NCI-H2107 treated with DMSO at 0.1 percent for 48 hours (cell line): ENCODE measurements around the gene TBC1D22A.

Source experiments
- DNase-seq: peaks from one replicate; lab custom pipeline; 2025; ENCODE audit not compliant: unreplicated experiment; lab: John Stamatoyannopoulos, UW

The TBC1D22A gene

GRCh38 chr22:46902998-46903916 lies 140.8 kb downstream of the TBC1D22A start:
- no peak for DNase-seq

- no peak for DNase-seq
Observed at GRCh38 chr22:46905415-46905814, 143.0 kb downstream of the TBC1D22A start.

GRCh38 chr22:46905834-46906233 lies 143.4 kb downstream of the TBC1D22A start:
- no peak for DNase-seq

DNA sequence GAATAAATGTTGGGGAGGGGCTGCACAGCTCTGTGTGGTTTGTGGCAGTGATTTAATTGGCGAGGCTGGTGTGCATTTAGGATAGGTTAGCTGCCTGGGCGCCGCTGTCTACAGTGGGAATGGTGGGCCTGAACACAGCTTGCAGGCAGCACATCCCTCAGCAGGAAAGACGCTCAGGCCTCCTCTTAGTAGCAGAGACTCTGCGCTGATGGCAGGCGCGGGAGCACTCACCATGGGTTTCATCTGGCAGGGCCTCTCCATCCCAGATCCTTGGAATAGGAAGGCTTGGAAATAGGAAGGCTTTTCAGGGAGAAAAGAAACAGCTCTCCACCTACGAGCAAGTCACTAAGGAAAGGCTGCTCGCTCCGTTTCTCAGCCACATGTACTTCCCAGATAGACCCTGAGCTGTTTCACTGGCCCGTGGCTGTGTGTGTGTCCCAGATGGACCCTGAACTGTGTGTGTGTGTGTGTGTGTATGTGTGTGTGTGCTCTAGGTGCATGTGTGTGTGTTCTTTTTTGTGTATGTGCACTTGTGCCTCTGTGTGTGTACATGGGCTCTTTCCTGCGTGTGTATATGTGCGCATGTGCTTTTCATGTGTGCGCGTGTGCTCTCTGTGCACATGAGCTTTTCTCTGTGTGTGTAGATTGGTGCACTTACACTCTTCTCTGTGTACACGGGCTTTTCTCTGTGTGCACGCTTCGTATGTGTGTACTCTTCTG lies 144.0 kb downstream of the TBC1D22A start:
- DNase-seq: no peak

DNA sequence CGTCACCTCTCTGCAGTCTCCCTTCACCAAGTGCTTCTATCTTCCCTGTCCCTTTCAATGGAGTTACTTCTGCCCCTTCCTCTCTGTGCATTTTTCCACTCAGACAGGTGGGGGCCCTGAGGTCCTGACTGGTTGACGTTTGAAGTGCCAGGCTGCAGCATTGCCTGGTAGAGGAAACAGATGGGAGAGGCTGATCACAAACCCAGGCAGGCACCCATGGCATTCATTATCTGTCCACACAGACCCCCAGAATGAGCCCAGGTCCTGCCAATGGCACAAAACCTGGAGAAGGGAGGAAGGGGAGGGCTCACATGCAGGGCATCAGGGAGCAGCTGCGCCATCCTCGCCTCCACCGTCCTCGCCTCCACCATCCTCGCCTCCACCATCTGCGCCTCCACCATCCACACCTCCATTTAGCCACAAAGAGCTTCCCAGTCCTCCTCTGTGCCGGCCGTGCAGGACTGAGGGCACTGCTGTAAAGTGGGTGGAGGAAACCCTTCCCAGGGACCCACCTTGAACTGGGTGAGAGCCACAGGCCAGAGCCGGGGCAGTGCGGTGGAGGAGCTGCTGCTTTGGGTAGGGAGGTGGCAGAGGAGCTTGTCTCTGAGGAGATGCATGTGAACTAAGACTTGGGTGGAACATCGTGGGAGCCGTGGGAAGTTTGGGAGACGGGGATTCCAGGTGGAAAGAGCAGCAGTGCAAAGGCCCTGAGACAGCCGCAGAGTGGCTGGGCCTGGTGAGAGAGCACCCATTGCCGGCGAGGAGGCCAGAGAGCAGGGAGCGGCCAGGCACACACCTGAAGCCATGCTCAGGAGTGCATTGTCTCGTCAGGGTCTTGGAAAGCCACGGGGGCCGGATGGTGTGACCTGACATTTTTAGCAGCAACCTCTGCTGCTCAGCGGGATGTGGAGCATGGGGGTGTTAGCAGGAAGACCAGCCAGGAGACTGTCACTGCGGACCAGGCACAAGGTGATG lies 145.1 kb downstream of the TBC1D22A start:
- no peak for DNase-seq

GRCh38 chr22:46908641-46909107 lies 146.2 kb downstream of the TBC1D22A start:
- DNase-seq: no peak

- DNase-seq: no peak
Observed at GRCh38 chr22:46909237-46910030, 147.0 kb downstream of the TBC1D22A start.

DNA sequence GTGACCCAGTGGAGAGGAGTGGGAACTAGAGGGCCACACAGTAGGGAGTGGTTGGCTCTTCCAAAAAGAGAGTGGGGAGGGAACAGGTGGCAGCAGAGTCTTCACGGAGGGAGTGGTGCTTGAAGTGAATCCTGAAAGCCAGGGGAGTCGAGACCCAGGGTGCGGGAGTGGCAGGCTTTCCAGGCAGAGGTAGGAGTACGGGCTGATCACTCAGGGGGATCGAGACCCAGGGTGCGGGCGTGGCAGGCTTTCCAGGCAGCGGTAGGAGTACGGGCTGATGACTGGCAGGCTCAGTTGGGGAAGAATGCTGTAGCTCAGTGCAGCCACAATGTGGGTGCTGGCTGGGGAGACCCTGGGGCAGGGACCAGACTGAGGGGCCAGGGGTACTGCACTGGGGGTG lies 148.2 kb downstream of the TBC1D22A start:
- DNase-seq: no peak

GRCh38 chr22:46911346-46911745 lies 148.9 kb downstream of the TBC1D22A start:
- DNase-seq: peak; percentile 12

GRCh38 chr22:46913351-46913750 lies 150.9 kb downstream of the TBC1D22A start:
- no peak for DNase-seq

- DNase-seq: no peak
Observed at GRCh38 chr22:46914481-46914880, 152.0 kb downstream of the TBC1D22A start.

DNA sequence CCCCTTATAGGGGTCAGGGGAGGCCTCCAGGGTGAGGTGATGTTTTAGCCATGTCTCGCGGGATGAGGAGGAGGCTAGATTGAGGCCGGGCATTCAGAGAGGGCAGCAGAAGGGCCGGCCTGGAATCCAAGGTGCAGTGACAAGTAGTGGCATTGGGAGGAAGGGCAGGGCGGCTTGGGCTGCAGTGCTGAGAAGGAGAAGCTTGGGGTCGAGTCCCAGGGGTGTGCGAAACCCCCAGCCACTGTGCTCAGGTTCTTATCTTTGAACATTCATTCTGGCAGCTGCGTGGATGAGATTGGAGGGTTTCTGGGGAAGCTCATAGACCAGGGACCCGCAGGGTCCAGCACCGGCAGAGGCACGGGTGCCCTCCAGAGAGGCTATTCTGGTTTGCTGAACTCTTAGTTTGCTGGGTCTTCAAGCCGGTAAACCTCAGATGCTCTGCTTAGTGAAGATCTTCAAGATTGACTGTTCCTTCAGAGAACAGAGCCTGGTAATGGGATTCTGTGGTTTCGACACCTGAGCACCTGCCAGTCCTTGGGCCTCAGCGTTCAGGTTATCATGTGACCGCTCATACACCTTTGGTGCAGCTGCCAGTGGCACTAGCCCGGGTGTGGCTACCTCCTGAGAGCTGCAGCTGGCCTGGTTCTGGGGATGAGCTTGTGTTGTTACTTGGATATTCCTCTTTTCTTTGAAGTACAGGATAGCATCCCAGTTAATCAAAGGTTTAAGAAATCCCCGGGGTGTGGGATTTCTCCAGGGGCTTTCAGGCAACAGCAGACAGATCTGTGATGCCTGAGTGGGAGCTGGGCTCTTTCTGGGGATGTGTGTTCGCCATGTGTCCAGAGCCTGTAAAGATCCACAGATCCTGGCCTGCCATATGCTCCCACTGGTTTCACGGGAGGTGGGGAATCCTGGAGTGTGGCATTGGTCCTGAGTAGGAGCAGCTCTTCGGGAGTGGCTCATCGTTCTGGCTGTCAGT lies 152.8 kb downstream of the TBC1D22A start:
- peak; percentile 68 for DNase-seq

DNA sequence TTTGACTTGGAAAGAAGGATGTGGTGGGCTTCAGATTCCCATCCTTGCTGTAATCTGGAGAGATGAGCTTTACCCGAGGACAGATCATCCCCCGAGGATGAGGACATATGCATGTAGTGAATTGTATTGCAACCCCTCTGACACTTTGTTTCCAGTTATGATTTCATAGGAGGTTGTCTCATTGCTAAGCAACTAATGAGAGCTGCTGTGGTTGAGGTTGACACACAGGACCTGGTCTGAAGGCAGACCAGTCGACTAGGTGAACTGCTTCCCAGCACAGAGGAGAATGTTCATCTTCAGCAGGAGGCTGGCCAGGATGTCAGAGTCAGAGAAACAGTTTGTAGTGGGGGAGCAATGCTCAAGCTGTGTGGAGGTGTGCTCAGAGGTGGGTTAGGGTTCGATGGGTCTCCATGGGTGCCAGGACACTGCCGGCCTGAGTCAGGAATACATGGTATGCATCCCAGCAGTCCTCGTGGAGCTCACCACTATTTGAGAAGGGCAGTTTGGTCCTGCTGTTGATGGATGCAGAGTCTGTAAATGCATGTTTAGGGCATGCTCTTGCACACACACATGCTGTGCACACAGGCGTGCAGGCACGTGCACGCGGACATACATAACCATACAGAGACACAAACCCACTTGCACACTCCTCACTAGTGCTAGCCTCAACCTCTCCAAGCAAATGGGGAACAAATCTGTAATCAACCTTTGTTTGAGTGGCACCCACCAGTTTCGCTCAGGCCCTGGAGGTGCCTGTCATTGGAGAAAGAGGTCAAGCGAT lies 153.7 kb downstream of the TBC1D22A start:
- no peak for DNase-seq

- no peak for DNase-seq
Observed at GRCh38 chr22:46916886-46917770, 154.7 kb downstream of the TBC1D22A start.

- DNase-seq: no peak
Observed at GRCh38 chr22:46917771-46918101, 155.3 kb downstream of the TBC1D22A start.

GRCh38 chr22:46918197-46918596 lies 155.7 kb downstream of the TBC1D22A start:
- no peak for DNase-seq

DNA sequence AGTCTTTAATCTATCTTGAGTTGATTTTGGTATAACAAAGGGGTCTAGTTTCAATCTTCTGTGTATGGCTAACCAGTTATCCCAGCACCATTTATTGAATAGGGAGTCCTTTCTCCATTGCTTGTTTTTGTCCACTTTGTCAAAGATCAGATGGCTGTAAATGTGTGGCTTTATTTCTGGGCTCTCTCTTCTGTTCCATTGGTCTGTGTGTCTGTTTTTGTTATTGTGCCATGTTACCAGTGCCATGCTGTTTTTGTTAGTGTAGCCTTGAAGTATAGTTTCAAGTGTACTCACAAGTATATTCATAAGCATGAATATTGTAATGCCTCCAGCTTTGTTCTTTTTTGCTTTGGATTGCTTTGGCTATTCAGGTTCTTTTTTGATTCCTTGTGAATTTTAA lies 159.6 kb downstream of the TBC1D22A start:
- DNase-seq: no peak
